Renal cortex interstitium (tissue), 11 donors: ENCODE results near the gene ICA1. TPM values are rescaled to one million over a fixed set of nuclear protein-coding genes. Genes with fewer than 3 reads are reported as not detected.
"Not testable (repeated sequence)": the region's sequence is repeated elsewhere in the genome, so short reads cannot be mapped to it uniquely, and the experiment has no call there.

Source experiments
- DNase-seq, 11 donors: peaks; one replicate each; pipeline ENCODE4 v3.0.0-alpha.2; 2013; ENCODE audit warnings: low read depth in 9 of 11, low spot score in 4 of 11; ENCODE audit errors: extremely low read depth in 1 of 11
- polyA plus RNA-seq, 3 donors: library from polyadenylated mRNA; unstranded; fragments of 120-200 nt; gene quantifications; one replicate each; pipeline ENCODE4 v1.2.1, GENCODE V29; 2013; ENCODE audit not compliant: insufficient read length in 3 of 3

ICA1 gene
- polyA plus RNA-seq, 3 donors = 15.3 to 50.7 (median 25.8) TPM

- DNase-seq = no peak
Observed at GRCh38 chr7:8125680-8126444, 136.1 kb downstream of the ICA1 start.

- DNase-seq = no peak
Observed at GRCh38 chr7:8121243-8121642, 140.7 kb downstream of the ICA1 start.

DNA sequence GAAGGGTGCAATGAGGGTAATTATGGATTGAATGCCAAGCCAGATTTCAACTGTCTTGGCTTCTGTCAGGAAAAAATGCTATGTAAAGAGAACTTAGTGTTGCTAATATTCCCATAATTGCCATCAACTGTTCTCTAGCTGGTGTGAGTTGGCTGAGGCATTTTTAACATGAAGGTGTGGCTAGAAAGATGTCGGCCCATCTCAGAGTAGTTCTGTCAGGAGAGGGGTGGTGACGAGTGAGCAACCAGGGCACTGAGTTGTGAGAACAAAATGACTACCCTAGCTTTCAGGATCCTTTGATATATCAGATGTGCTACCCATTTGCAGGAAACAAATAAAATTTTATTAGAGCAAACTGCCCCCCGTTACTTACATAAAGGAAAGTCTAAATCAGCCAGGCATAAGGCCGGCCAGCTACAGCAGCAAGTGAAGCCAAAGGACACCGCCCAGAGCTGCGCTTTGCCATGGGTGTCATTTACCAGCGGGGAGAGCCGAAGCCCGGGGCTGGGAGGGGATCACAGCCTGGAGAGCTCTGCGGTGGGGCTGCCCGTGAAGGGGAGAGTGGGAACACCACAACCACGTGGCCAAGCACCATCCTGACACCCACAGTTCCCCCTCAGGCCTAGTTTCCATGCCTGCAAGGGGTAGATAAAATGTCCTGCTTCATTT lies 141.4 kb downstream of the ICA1 start:
- DNase-seq = no peak

DNA sequence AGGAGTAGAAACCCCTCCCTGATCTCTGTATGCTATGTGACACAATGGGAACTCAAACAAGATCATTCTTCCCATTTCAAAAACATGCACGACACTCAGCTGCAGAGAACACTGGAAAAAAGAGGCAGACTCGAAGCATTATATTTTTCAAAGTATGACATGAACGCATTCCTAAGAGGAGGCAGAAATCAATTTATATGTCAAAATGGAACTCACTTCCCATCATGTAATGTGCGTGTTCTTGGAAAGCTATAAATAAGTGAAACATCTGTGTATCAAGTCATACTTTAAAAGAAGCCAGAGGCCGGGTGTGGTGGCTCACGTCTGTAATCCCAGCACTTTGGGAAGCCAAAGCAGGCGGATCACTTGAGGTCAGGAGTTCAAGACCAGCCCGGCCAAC lies 142.7 kb downstream of the ICA1 start:
- no peak for DNase-seq

- DNase-seq = no peak
Observed at GRCh38 chr7:8117195-8117594, 144.8 kb downstream of the ICA1 start.

DNA sequence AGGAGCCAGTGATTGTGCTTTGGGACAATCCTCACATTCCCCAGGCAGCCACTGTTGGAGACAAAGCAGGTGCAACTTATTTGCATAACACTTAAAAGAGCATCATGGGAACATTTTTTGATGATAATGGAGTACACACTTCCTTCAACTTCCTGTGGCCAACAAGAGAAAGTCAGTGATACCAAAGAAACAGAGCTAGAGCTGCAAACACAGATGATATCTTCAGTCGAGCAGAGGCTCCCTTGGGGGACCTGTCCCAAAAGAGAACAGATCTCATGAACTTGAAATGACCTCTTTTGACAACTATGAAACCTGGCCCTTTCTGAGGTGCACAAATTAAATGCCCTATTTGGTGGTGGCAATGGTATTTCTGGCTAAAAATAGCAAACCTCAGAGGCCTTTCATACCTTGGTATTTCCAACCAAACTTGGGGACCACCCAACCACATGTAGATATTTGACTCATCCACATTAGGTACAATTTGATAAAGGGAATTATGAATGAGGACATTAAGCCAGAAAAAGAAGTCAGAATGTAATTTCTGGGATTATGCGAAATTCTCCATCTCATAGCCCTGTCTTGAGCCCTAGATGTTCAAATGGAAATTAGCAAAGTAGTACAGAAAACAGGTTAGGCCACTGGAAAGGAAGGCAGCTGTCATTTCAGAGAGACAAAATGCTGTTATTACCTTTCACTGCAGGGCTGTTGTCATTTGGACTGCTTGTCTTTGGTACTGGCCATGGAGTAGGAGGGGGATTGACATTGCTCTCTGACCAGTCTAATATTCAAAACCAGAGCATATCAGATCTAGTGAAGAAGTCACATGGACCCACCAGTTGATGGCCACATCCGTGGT lies 146.2 kb downstream of the ICA1 start:
- DNase-seq = no peak

DNA sequence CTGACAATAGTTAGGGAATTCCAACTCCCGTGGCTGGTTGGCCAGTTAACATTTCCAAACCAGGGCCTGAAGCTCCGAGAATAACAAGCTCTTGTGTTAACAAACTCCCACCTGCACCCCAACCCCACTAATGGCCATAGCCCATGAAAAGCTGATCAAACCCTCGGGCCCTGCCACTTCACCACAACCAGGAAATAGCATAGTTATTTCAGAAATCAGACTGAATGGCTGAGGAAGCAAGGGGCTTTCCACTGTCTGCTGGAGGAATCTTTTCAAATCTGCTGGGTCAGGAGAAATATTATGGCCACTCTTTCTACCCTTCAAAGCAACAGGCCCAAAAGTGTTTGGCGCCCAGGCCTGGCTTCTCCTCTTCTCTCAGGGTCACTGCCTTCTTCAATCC lies 147.8 kb downstream of the ICA1 start:
- DNase-seq = no peak

DNA sequence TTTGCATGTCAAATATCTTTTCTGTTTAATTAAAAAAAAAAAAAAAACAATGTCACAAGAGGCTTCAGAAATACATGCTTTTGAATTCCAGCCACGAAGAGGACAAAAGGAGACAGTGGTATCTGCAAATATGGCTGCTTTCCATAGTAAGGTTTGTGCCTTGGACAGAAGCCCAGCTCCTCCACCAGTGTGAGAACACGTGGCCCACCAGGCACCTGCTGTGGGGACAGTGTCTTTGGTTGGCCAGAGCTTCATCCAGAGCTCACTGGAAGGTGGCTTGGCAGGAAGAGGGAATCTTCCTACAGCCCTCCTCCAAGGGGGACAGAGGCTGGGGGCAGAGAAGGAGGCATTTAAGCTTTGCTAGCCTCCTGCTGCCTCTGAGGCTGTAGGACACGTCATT lies 148.8 kb downstream of the ICA1 start:
- DNase-seq = no peak

GRCh38 chr7:8112685-8113084 lies 149.3 kb downstream of the ICA1 start:
- no peak for DNase-seq

DNA sequence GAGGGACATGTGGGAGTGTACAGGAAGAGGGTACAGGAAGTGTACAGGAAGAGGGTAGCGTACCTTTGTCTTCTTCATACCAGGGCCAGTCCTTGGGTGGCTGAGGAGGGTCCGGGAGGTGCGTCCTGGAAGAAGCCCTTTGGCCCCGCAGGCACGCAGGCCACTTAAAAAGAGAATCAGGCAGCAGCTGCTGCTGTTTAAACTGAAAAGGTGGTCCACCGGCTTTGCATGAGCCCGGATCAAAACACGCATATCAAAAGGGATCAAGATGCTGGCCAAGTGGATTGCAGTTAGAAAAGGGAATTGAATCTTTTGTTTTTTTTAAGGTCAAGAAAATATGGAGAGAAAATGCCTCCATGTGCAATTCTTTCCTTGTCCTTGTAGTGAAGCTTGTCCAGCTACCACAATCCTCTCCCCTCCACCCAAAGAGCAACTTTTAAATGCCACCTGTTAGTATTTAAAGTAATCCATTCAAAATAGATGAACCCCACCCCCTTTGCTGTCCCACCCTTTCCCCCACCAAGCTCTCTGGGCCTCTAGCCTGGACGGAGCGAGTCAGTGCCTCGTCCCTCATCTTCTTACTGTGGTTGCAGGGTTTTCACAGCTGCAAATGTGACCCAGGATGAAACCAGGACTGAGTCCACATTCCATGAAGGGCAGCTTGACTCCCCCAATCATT lies 150.5 kb downstream of the ICA1 start:
- DNase-seq = no peak

GRCh38 chr7:8109196-8110022 lies 152.6 kb downstream of the ICA1 start:
- DNase-seq = no peak

- no peak for DNase-seq
Observed at GRCh38 chr7:8105449-8106095, 156.4 kb downstream of the ICA1 start.

DNA sequence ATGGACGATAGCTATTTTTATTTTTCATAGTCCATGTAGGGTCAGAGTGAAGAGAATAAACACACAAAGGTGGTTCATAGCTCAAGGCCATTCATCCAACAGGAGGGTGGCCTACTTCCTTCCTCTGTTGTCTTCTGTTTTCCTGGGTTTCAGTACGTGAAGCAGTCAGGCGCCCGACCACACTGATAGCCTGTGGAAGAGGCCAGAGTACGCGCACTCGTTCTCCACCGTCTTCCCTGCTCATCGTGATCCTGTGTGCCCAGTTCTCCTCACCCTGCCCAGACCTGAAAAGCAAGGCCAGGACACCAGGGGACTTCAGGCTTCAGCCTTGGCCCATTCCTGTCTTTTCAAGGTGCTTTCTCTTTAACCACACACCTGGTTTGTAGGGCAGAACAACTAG lies 158.7 kb downstream of the ICA1 start:
- DNase-seq = no peak

- not testable (repeated sequence) for DNase-seq
Observed at GRCh38 chr7:8101292-8101691, 160.7 kb downstream of the ICA1 start.

DNA sequence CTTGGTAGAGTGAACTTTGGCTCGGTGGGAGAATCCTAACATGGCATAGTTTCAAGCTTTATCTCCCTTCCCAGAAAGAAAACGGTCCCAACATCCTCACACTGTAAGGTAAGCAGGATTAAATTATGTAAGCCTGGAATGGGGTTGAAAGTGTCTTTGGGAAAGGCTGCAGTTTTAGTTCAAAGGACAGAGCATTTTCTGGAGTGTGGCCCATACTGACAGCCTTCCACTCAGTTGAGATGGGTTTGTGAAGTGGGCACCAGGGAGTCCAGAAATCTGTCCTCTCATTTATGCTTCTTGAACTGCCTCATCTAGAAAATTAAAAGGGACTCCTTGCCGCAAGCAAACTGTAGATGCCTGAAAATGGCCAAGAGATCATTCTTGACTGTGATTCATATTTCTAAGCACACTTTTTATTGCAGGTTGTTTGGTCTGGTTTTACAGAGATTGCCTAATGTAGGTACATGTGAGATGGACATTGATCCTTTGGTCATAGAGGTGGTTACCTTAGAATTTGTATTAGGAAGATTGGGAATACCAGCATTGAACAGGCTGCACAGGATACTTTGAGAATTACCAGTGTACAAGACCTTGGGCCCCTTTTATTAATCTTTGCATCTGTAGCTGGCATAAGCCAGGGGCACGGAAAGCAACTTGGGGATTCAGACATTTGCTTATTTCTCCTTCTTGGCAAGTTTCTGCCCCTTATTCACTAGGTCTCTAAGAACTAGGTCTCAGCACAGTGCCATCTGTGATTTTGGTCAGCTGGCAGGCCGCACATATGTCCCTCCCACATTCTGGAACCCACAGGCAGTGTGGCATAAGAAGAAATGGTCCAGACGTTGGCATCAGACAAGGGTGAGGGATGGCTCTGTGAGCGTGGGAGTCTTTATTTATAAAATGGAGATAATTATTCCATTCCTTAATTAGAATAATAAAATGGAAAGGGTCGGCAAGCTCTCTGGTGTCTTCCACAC lies 167.5 kb downstream of the ICA1 start:
- no peak for DNase-seq

DNA sequence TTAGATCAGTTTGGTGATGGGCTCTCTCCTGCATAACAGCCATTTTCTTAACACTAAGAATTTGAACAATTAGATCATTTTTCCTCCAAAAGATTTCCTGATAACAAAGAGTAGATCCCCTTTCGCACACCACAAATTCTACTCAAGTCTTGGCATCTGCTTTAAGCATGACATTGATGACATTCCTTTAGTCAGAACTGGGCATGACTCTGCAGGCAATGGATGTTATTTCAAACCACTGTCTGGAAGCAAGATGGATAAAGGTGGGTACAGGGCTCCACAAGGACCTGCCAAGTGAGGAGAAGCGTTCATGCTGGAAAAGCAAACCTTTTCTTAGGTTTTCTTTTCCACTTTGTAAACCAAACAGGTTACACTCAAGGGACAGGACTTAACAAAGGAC lies 169.8 kb downstream of the ICA1 start:
- no peak for DNase-seq
